Stimulated activated CD4-positive, alpha-beta T cell treated with anti-CD3 and anti-CD28 coated beads, Interleukin-2, amount 100 ng/mL, for 4 hours (primary cell): ENCODE measurements around the gene DACH1.

Source experiments
- DNase-seq: peaks from one replicate; pipeline ENCODE4 v3.0.0-alpha.2; 2020; ENCODE audit warnings: low read depth

Gene DACH1

GRCh38 chr13:71774863-71775262 is 92.1 kb downstream of the DACH1 start:
- DNase-seq: no peak

DNA sequence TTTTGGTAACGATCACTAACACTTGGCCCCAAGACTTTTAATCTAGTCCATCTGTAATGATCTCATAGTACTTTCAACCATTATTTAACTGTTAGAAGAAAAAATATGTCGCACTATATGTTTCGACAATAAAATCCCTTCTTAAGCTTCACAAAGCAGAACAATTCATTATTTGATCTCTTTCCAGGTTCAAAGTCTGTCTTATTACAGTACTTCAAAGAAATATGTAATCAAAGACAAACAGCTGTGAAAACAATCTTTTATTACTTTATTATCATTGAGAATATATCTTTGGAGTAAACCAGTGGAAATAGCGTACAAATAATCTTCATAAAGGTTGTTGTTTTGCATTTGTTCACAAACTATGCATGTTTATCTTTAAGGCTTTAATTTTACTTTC is 93.5 kb downstream of the DACH1 start:
- no peak for DNase-seq

DNA sequence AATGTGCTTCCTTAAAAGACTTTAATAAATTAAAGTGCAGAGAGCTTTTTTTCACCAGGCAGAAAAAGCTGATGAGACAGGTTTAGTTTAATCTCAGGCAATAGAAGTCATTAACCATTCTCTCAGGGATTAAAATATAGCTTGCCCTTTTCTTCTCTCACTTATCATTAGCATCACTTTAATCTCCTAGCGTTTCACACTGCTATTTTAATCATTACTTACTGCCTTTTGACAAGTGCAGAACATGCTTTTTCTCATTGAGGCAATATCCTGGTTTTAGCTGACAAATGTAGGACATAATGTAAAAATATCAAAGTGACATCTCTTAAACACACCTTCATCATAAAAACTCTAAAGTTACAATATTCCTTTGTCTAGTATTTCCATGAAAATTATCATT is 94.6 kb downstream of the DACH1 start:
- no peak for DNase-seq

- DNase-seq: no peak
Observed at GRCh38 chr13:71771144-71771543, 95.9 kb downstream of the DACH1 start.

DNA sequence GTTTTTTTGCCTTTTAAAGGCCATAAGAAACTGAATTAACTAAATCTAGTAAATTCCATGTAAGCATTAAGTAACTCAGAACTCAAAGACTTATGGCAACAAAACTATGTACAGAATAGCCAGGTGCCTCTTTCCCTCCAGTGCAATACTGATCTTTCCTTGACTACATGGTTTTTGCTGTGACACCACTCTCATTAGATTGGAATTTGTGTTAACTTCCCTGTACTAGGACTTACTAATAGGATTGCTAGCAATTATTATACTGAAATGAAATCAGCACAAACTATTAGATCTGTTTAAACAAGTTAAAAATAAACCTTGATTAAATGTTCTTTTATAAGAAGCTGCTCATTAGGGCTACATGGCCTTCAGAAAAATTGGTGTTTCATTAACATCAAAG is 96.3 kb downstream of the DACH1 start:
- DNase-seq: no peak

DNA sequence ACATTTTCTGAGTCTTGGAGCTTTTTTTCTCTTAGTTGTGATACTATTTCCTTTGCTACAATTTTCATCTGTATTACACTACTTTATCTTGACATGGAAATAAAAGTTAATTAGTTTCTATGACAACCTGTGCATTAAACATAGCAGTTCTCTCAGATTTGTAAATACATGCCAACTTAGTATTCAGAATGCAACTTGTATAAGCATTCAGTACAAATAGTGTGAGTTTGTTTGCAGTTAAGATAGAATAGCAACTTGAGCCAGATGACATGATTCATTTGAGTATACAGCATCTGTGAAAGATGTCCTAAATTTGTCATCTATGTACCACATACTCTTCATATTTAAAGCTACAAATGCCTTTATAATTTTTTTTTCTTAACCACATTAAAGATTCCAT is 98.1 kb downstream of the DACH1 start:
- DNase-seq: no peak

GRCh38 chr13:71759651-71760511 is 107.1 kb downstream of the DACH1 start:
- no peak for DNase-seq

GRCh38 chr13:71758828-71759227 is 108.2 kb downstream of the DACH1 start:
- DNase-seq: no peak

DNA sequence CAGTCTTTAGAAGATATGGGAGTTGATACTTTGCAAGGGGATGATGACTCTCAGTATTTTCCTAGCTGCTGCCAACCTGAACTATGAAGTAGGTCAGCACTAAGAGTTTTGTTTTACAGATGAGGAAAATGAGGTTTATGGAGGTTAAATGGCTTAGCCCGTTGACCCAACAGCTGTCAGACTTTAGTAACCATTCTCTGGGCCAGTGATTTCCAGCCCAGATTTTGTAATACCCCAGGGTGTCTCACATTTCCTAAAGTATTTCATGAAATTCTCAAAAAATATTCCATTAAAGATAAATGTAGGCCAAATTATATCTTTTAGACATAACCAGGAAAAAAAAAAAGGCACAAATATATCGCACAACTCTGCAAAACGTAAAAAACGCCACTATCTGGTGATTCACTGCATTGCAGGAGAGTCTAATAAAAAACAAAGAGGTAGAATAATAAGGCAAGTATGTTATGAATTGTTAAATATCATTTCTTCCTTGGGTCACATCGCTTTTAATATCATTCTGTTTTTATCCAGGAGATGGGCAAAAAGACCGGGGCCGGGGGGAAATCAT is 112.5 kb downstream of the DACH1 start:
- no peak for DNase-seq

GRCh38 chr13:71752775-71753513 is 114.1 kb downstream of the DACH1 start:
- no peak for DNase-seq

- DNase-seq: no peak
Observed at GRCh38 chr13:71751073-71751472, 115.9 kb downstream of the DACH1 start.

DNA sequence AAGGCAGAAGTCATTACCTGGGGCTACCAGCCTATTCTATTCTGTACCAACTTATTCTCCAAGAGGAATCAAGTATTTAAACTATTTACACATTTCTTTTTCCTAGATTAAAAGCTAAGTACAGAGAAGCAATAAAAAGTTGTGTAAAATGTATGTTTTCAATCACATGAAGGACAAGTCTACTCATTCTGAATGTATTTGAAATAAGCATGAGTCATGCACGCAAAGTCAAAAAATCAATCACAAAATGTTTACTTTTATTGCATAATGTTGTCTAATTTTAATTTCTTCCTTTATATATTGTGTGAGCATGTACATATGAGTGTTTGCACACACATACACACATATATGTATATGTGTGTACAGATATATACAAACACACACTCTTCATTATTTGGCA is 136.7 kb downstream of the DACH1 start:
- DNase-seq: no peak

- no peak for DNase-seq
Observed at GRCh38 chr13:71729441-71729840, 137.6 kb downstream of the DACH1 start.

- DNase-seq: no peak
Observed at GRCh38 chr13:71727662-71728061, 139.3 kb downstream of the DACH1 start.

DNA sequence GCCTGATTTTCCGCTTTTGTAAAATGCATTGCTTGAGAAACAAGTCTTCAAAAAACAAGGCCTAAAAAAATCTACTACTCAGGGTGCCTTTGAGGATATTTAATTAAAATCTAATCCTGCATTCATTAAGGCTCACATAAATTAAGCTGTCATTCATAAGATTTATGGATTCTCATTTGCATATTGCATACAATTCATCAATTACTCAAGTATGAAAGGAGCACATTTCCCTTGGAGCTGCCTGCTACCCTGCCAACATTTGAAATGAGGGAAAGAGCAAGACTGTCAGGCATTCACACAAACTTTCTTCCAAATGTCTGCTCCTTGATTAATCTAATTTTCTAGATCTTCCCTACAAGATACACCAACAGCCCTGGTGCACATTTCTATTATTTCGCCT is 140.0 kb downstream of the DACH1 start:
- DNase-seq: no peak

DNA sequence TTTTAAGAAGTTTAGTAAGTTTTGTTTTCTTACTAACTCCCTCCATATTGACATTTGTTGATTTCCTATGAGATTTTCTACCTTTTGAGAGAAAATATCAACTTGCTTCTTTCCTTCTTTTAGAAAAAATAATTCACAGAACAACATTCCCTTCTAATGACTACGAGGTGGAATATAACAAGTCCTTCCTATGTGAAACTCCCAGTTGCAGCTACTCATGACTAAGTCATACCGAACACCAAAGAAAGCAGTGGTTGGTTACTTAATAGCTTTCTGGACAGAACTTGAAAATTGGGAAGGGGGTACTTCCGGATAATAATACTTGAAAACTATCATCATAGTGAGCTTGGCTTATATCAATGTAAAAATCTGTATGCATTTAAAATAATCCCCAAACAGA is 144.8 kb downstream of the DACH1 start:
- no peak for DNase-seq

DNA sequence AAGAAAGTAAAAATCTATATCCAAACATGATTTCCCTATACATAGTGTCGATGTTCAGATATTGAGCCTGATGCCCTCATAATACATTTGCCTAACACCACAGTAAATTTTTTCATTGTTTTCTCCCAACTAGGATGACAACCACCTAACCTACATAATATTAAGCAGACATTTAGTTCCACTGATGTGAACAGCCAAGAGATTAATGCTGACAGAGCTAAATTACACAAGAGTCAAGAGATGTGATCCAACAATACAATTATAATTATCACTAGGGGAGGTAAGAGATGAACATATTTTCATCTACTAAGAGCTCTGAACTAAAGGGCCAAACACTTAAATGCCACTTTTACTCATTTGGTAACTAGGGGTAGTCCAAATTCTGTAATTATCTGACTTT is 145.9 kb downstream of the DACH1 start:
- no peak for DNase-seq

GRCh38 chr13:71718931-71719330 is 148.1 kb downstream of the DACH1 start:
- DNase-seq: no peak

DNA sequence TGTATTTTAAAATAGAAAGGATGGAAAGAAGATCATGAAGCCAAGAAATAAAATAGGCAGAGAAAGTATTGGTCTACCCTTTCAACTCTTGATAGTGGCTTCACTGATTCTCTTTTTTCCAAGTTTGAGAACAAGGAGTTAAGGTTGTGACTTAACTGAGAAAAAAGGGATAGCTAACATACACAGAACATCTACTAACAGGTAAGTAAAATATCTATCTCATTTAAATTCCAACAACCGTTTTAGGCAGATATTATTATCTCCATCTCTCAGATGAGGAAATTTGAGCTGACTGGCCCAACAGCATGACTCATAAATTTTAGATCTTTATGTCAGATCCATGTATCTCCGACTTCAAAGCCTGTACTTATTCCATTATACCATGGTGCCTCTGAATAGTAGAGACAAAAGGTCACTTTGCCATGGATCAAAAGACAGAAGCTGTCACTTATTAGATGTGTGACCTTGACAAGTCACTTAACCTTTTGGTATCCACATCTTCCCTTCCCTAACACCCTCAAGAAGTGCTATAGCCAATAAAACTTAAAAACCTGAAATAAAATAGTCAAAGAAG is 152.1 kb downstream of the DACH1 start:
- DNase-seq: no peak

DNA sequence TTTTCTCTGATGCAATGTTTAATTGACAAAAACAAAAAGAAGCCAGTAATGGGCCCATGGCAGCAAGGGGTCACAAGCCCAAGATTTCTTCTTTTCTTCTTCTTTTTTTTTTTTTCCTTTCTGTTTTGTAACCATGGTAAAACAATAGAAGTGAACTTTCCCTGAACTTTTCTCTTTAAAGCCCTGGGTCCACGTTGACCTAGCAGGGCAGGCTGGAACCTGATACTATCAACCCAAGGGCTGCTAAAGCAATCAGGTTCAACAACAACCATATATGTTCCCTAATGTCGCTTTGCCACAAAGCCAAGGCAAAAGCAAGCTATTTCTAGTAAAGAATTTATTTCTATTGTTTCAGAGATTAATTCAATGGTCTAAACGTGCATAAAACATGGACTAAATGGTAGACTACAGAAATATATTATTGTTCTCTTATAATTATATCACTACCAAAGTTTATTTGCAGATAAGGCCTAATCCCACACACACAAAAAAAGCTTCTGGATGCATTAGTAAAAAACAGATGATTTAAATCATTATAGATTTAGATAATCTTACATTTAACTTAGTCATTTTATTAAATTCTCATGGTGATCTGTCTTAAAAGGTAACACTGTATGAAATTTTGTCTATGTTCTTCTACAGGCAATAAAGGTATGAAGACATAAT is 153.9 kb downstream of the DACH1 start:
- no peak for DNase-seq

DNA sequence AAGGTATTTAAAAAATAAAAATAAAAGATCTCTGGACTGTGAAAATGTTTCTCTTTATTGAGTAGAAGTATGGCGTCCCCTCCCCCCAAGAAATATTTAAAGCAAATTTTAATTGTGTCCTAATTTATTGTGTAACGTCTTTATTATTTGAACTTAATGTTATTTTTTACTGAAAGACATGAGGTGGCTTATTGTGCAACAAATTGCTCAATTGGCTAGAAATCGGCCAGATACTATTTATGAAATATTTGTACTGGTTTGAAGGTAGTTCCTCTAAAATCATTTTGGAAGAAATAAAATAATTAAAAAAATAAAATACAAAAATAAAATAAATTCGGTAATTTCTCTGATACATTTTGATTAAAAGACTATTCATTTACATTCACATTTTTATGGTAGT is 162.3 kb downstream of the DACH1 start:
- DNase-seq: no peak

DNA sequence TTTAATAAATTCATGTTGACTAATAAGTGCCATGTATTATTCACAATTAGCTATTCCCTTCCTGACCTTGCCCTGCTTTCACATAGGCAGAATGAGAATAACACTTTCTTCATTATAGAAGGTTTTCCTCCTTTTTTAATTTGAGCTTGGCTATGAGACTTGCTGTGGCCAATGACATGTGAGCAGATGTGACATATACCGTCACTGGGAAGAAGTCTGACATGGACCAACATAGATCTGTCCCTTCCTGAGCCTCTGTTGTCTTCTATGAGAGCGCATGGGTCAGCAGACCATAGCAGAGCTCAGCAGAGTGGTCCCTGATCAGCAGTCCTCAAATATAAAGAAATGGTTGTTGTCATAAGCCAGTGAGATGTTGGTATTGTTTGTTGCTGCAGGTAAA is 163.9 kb downstream of the DACH1 start:
- no peak for DNase-seq
